ENCODE results near the gene TRAPPC12. TPM values are rescaled to one million over a fixed set of nuclear protein-coding genes. Genes with fewer than 3 reads are reported as not detected.
"Not testable (repeated sequence)": the region's sequence is repeated elsewhere in the genome, so short reads cannot be mapped to it uniquely, and the experiment has no call there.

The TRAPPC12 gene
- total RNA-seq, 1 experiment from 2014 or later, result 86.0 TPM

DNA sequence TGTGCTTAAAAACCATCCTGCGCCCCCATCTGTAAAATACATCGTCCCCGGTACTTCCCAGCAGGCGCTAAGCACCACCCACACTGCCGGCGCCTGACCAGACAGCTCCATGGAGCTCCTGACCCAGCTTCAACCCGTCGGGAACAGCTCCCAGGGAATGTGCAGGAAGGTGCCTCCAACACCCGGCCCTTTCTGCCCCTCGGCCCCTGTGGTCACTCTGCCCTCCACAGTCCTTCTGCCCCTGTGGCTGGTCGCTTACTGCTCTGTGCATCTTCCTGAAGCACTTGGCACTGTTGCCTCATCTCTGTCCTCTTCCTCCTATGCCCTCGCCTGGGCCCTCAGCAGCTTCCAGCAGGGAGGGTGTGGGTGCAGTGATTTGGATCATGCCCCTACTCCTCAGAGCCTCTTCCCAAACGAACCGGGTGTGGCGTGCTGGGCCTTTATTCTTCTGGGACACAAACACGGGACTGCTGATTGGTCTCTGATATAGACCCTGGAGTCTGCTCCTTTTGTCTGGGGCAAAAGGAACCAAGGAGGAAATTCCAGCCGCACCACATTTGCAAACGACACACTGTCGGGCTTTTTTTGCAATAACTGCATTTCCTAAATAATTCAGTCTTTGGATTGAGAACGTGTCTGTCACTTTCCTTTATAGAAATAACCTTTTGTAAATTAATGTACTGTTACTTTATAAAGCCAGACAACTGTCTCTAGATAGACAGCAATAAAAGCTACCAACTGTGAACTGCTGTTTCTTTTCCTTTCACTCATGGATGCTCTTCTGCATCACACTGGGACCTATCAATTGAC is 73.9 kb downstream of the TRAPPC12 start:
- peaks cover 3 to 4% of the 10 kb centered on the region in 2 experiments; a peak in 2 of 4 replicates for H3K4me1 Mint-ChIP-seq
- no peak overlapping the region for H3K27ac ChIP-seq (ENCODE audit: insufficient read length, low read depth, low read length)
- no peak overlapping the region for H3T11ph ChIP-seq (ENCODE audit: low read length)
- peaks cover 13 to 44% (median 33%) of the 10 kb centered on the region in 3 experiments for H3K36me3 Mint-ChIP-seq (ENCODE audit: insufficient read depth in 1 of 3, low read depth in 3 of 3)
- H3K9ac ChIP-seq (ENCODE audit: extremely low read depth, insufficient read length, low read length), result no peak overlapping the region
- no peak overlapping the region for H3K27ac Mint-ChIP-seq
- no peak overlapping the region for H3K56ac ChIP-seq (ENCODE audit: insufficient read length, low read depth, low read length)
- no peak overlapping the region for H2BK15ac ChIP-seq (ENCODE audit: low read depth, low read length)
- no peaks in the 10 kb centered on the region for H3K9me3 Mint-ChIP-seq
- no peaks in the 10 kb centered on the region for H3K79me1 ChIP-seq (ENCODE audit: insufficient read depth, low read depth, low read length, poor library complexity, severe bottlenecking)
- no peak overlapping the region for H3K4me3 Mint-ChIP-seq
- H3K23ac ChIP-seq (ENCODE audit: insufficient read length, low read depth, low read length), result no peak overlapping the region
- no peak overlapping the region for H2BK5ac ChIP-seq (ENCODE audit: insufficient read length, low read length)
- H3K23me2 ChIP-seq (ENCODE audit: insufficient read length, low read depth, low read length, poor library complexity, severe bottlenecking), result no peaks in the 10 kb centered on the region
- no CpG with 5 or more reads among the region's 20 CpGs for WGBS (ENCODE audit: extremely low coverage, insufficient read length, low lambda C conversion rate)
- no peak overlapping the region for H3K14ac ChIP-seq (ENCODE audit: insufficient read depth, low read length)
- H4K20me1 ChIP-seq (ENCODE audit: control insufficient read depth, insufficient read depth, insufficient read length), result no peaks in the 10 kb centered on the region
- no peak overlapping the region for H4K8ac ChIP-seq (replicated peaks; ENCODE audit: insufficient read length, low read depth, low read length)
- no peak for DNase-seq
- no peak overlapping the region for H2AFZ ChIP-seq (ENCODE audit: low read length)
- no peaks in the 10 kb centered on the region for H3K79me2 ChIP-seq (ENCODE audit: insufficient read depth, low read length)
- H4K91ac ChIP-seq (ENCODE audit: insufficient read length, low read depth, low read length), result no peak overlapping the region
- no peak overlapping the region for H2BK12ac ChIP-seq (ENCODE audit: insufficient read length, low read depth, low read length)
- no peaks in the 10 kb centered on the region for H3K9me3 ChIP-seq (ENCODE audit: control insufficient read depth, low read depth, low read length)
- no peak overlapping the region for H3K4ac ChIP-seq (ENCODE audit: low read depth, low read length)
- no peaks in the 10 kb centered on the region for H3K27me3 ChIP-seq (ENCODE audit: insufficient read depth, low read length)
- no peak overlapping the region for H2AK5ac ChIP-seq (ENCODE audit: insufficient read length, low read length)
- H4K5ac ChIP-seq (ENCODE audit: insufficient read length, low read depth, low read length), result no peak overlapping the region
- no peak overlapping the region for H2BK20ac ChIP-seq (ENCODE audit: low read depth, low read length, poor library complexity, severe bottlenecking)
- H3K4me2 ChIP-seq (ENCODE audit: insufficient read depth, insufficient read length, low read length), result no peak overlapping the region
- H3K27me3 Mint-ChIP-seq (ENCODE audit: low read depth), result no peaks in the 10 kb centered on the region; the same call in 1 of the 2 replicates
- H2BK120ac ChIP-seq (ENCODE audit: low read depth, low read length, poor library complexity, severe bottlenecking), result no peak overlapping the region
- H3K18ac ChIP-seq (ENCODE audit: insufficient read length, low read depth, low read length), result no peak overlapping the region
- no peaks in the 10 kb centered on the region for H3K4me1 ChIP-seq (ENCODE audit: insufficient read depth, low read length)
- no peak for TF ChIP-seq CTCF (conservative IDR thresholded peaks at IDR 0.05)

- not testable (repeated sequence) for H3K9me3 Mint-ChIP-seq
- no CpG with 5 or more reads among the region's 6 CpGs for WGBS (ENCODE audit: extremely low coverage, insufficient read length, low lambda C conversion rate)
These were observed 74.5 kb downstream of the TRAPPC12 start for GRCh38 chr2:3454005-3454404.

More at GRCh38 chr2:3454005-3454404, 74.5 kb downstream of the TRAPPC12 start:
- H3K4me1 Mint-ChIP-seq; H4K20me1 ChIP-seq (ENCODE audit: control insufficient read depth, insufficient read depth, insufficient read length); H3K4me2 ChIP-seq (ENCODE audit: insufficient read depth, insufficient read length, low read length); DNase-seq; H3K27me3 Mint-ChIP-seq (ENCODE audit: low read depth); H3K27ac ChIP-seq (ENCODE audit: insufficient read length, low read depth, low read length); H3K4me1 ChIP-seq (ENCODE audit: insufficient read depth, low read length); H3K9me3 ChIP-seq (ENCODE audit: control insufficient read depth, low read depth, low read length); H3K4me3 Mint-ChIP-seq; H3K4ac ChIP-seq (ENCODE audit: low read depth, low read length); H3K9ac ChIP-seq (ENCODE audit: extremely low read depth, insufficient read length, low read length); H4K5ac ChIP-seq (ENCODE audit: insufficient read length, low read depth, low read length); H4K91ac ChIP-seq (ENCODE audit: insufficient read length, low read depth, low read length); H2AFZ ChIP-seq (ENCODE audit: low read length); H3K23me2 ChIP-seq (ENCODE audit: insufficient read length, low read depth, low read length, poor library complexity, severe bottlenecking); H3K18ac ChIP-seq (ENCODE audit: insufficient read length, low read depth, low read length); H3K79me1 ChIP-seq (ENCODE audit: insufficient read depth, low read depth, low read length, poor library complexity, severe bottlenecking); H3K79me2 ChIP-seq (ENCODE audit: insufficient read depth, low read length); H2BK120ac ChIP-seq (ENCODE audit: low read depth, low read length, poor library complexity, severe bottlenecking); H2BK12ac ChIP-seq (ENCODE audit: insufficient read length, low read depth, low read length); H3K23ac ChIP-seq (ENCODE audit: insufficient read length, low read depth, low read length); H2BK5ac ChIP-seq (ENCODE audit: insufficient read length, low read length); H2AK5ac ChIP-seq (ENCODE audit: insufficient read length, low read length); H3K14ac ChIP-seq (ENCODE audit: insufficient read depth, low read length); H3K56ac ChIP-seq (ENCODE audit: insufficient read length, low read depth, low read length); H2BK20ac ChIP-seq (ENCODE audit: low read depth, low read length, poor library complexity, severe bottlenecking); H4K8ac ChIP-seq (replicated peaks; ENCODE audit: insufficient read length, low read depth, low read length); H3K27me3 ChIP-seq (ENCODE audit: insufficient read depth, low read length); H3T11ph ChIP-seq (ENCODE audit: low read length); H2BK15ac ChIP-seq (ENCODE audit: low read depth, low read length): not testable (repeated sequence)
- Mint-ChIP-seq H3K36me3 (ENCODE audit: insufficient read depth in 1 of 3, low read depth in 3 of 3) (peaks cover 15 to 45% (median 33%) of the 10 kb centered on the region in 3 experiments), H3K27ac (0 out of 7 replicates have a peak overlapping the region, but pooled peaks of 1 of the 3 experiments have one; percentile 39)

Data from H9 (cell line).